ENCODE data around the gene CLDN16. TPM values are rescaled to one million over a fixed set of nuclear protein-coding genes. Genes with fewer than 3 reads are reported as not detected.

CLDN16 gene
- total and polyA plus RNA-seq, 2 experiments from 2014 or later, result 0.39 to 0.77 TPM

DNA sequence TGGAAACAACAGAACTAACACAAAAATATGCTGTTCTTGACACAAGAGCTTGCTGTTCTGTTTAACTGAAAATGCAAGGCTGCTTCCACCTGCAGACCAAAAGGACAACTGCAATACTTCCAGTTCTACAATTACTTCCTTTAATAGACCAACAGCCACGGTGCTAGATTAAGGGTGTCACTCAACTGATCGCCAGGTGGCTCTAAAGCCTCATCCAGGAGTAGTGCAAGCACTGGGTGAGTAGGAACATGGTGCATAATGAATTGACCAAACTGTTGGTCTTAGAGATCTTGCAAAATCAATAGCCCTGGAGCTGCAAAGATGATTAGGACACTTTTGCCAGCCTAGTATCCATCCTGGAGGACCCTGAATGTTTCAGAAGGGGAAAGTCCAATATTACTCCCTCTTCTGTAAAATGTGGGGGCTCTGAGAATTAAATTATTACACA, 3.6 kb upstream of the CLDN16 start:
- no peaks in the 10 kb centered on the region for H3K4me1 ChIP-seq (ENCODE audit: insufficient read depth)
- DNase-seq (ENCODE audit: low spot score), result peak; percentile 78
- H3K4me2 ChIP-seq, result no peak overlapping the region
- no peaks in the 10 kb centered on the region for H3K36me3 ChIP-seq (replicated peaks; ENCODE audit: insufficient read depth, low read depth)
- no peaks in the 10 kb centered on the region for H3K27me3 ChIP-seq
- no peaks in the 10 kb centered on the region for H3K79me2 ChIP-seq
- no peak overlapping the region for H3K4me3 ChIP-seq
- TF ChIP-seq, protein P1, sequence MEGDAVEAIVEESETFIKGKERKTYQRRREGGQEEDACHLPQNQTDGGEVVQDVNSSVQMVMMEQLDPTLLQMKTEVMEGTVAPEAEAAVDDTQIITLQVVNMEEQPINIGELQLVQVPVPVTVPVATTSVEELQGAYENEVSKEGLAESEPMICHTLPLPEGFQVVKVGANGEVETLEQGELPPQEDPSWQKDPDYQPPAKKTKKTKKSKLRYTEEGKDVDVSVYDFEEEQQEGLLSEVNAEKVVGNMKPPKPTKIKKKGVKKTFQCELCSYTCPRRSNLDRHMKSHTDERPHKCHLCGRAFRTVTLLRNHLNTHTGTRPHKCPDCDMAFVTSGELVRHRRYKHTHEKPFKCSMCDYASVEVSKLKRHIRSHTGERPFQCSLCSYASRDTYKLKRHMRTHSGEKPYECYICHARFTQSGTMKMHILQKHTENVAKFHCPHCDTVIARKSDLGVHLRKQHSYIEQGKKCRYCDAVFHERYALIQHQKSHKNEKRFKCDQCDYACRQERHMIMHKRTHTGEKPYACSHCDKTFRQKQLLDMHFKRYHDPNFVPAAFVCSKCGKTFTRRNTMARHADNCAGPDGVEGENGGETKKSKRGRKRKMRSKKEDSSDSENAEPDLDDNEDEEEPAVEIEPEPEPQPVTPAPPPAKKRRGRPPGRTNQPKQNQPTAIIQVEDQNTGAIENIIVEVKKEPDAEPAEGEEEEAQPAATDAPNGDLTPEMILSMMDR (IDR thresholded peaks at IDR 0.05; ENCODE audit: poor library complexity), result peak; percentile 71
- no peak for TF ChIP-seq EZH2phosphoT487 (IDR thresholded peaks at IDR 0.05; ENCODE audit: low read depth, severe bottlenecking, unreplicated experiment)
- no peak for TF ChIP-seq EZH2 (IDR thresholded peaks at IDR 0.05; ENCODE audit: borderline replicate concordance)
- no peaks in the 10 kb centered on the region for H3K9me3 ChIP-seq (ENCODE audit: low read depth)
- H3K27ac ChIP-seq, result no peak overlapping the region
- WGBS (ENCODE audit: low lambda C conversion rate, missing lambda C conversion rate), result 19% methylated on average over 2 of the region's 2 CpGs
- H3K9me2 ChIP-seq (replicated peaks; ENCODE audit: insufficient read depth), result no peaks in the 10 kb centered on the region
- no peaks in the 10 kb centered on the region for H4K20me1 ChIP-seq (ENCODE audit: insufficient read depth, poor library complexity, severe bottlenecking)
- no peak overlapping the region for H2AFZ ChIP-seq

DNA sequence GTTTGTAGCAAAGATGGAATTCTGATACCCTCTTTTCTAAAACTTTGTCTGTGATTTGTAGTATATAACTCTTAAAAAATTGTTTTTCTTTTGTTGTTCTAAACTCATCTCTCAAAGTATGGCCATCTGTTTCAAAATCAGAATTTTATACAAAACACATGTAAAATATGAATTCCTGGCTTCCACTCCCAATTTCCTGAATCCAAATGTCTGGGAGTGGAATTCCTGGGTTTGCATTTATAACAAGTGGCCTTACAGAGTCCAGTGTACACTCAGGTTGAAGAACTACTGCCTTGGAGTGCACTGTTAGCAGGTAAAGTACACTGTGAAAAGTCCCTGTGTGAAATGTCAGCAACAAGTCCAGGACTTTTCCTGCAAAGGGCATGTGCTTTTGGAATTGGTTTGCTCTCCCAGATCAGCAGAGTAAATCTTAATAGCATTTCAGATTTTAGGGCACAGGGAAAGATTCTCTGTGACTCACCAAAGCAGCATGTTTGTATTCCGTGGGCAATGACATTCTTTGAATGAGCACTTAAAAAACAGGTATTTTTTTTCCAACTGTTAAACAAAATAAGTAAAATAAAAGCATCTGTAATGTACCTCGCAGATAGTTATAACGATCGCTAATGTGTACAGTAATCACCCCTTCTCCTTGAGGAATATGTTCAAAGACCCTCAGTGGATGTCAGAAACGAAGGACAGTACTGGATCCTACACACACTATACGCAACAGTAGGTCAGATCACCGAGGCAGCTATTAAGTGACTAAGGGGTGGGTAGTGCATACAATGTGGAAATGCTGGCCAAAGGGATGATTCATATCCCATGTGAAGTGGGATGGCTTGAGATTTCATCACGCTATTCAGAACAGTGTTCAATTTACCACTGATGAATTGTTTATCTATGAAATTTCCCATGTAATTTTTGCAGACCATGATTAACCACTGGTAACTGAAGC, 2.0 kb upstream of the CLDN16 start:
- TF ChIP-seq EZH2phosphoT487 (IDR thresholded peaks at IDR 0.05; ENCODE audit: low read depth, severe bottlenecking, unreplicated experiment) (no peak), EZH2 (IDR thresholded peaks at IDR 0.05; ENCODE audit: borderline replicate concordance) (no peak)
- TF ChIP-seq, protein P1 (IDR thresholded peaks at IDR 0.05; ENCODE audit: poor library complexity), result no peak
- no peaks in the 10 kb centered on the region for H3K4me1 ChIP-seq (ENCODE audit: insufficient read depth)
- H3K36me3 ChIP-seq (replicated peaks; ENCODE audit: insufficient read depth, low read depth), result no peaks in the 10 kb centered on the region
- no peak overlapping the region for H2AFZ ChIP-seq
- H3K4me2 ChIP-seq, result no peak overlapping the region
- H3K27ac ChIP-seq, result no peak overlapping the region
- peak; percentile 25 for DNase-seq (ENCODE audit: low spot score)
- H3K9me2 ChIP-seq (replicated peaks; ENCODE audit: insufficient read depth), result no peaks in the 10 kb centered on the region
- H3K27me3 ChIP-seq, result no peaks in the 10 kb centered on the region
- H4K20me1 ChIP-seq (ENCODE audit: insufficient read depth, poor library complexity, severe bottlenecking), result no peaks in the 10 kb centered on the region
- H3K9me3 ChIP-seq (ENCODE audit: low read depth), result no peaks in the 10 kb centered on the region
- 57% methylated on average over 8 of the region's 8 CpGs for WGBS (ENCODE audit: low lambda C conversion rate, missing lambda C conversion rate)
- H3K4me3 ChIP-seq, result no peak overlapping the region
- H3K79me2 ChIP-seq, result no peaks in the 10 kb centered on the region

DNA sequence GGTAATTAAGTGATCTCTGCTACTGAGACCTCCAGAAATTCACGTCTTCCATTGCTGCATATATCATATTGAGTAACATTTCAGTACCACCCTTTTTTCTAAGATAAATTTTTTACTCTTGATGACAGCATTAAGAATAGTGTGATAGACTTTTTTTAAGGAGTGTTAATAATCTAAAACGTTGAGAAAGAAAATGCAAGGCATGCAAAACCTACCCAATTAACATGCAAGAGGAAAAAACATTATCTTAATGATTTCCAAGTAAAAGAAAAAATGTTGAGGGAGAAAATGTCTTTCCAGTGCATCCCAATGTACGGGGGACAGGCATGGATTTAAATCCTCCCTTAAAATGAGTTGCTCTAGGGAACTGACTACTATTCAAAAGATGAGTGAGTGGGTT, 740 bp downstream of the CLDN16 start:
- H4K20me1 ChIP-seq (ENCODE audit: insufficient read depth, poor library complexity, severe bottlenecking), result no peaks in the 10 kb centered on the region
- H3K4me3 ChIP-seq, result no peak overlapping the region
- H3K4me2 ChIP-seq, result no peak overlapping the region
- no peaks in the 10 kb centered on the region for H3K9me3 ChIP-seq (ENCODE audit: low read depth)
- no peaks in the 10 kb centered on the region for H3K27me3 ChIP-seq
- H3K79me2 ChIP-seq, result no peaks in the 10 kb centered on the region
- H3K9me2 ChIP-seq (replicated peaks; ENCODE audit: insufficient read depth), result no peaks in the 10 kb centered on the region
- H2AFZ ChIP-seq, result no peak overlapping the region
- no peak for TF ChIP-seq EZH2 (IDR thresholded peaks at IDR 0.05; ENCODE audit: borderline replicate concordance)
- TF ChIP-seq, protein P1 (IDR thresholded peaks at IDR 0.05; ENCODE audit: poor library complexity), result no peak
- TF ChIP-seq EZH2phosphoT487 (IDR thresholded peaks at IDR 0.05; ENCODE audit: low read depth, severe bottlenecking, unreplicated experiment), result no peak
- no peaks in the 10 kb centered on the region for H3K4me1 ChIP-seq (ENCODE audit: insufficient read depth)
- no peak overlapping the region for H3K27ac ChIP-seq
- H3K36me3 ChIP-seq (replicated peaks; ENCODE audit: insufficient read depth, low read depth), result no peaks in the 10 kb centered on the region
- no peak for DNase-seq (ENCODE audit: low spot score)
- WGBS (ENCODE audit: low lambda C conversion rate, missing lambda C conversion rate), result 56% methylated on average over 3 of the region's 3 CpGs

All from hepatocyte (in vitro differentiated cells).